Common myeloid progenitor, CD34-positive (primary cell): ENCODE results near the gene SELENOT.
"Not testable (repeated sequence)": the region's sequence is repeated elsewhere in the genome, so short reads cannot be mapped to it uniquely, and the experiment has no call there.

Experiments
- CTCF ChIA-PET: fragments of 350-600 bp; sonication (Branson Sonifier 250); formaldehyde crosslinking; loops from one replicate; lab custom pipeline; 2021; ENCODE audit warnings: antibody characterized with exemption; lab: Charles Lee
- POLR2A ChIA-PET: fragments of 350-600 bp; sonication (Branson Sonifier 250); formaldehyde crosslinking; loops from one replicate; lab custom pipeline; 2021; ENCODE audit warnings: antibody characterized with exemption; lab: Charles Lee
- DNase-seq, 3 donors: peaks; one replicate each; pipeline versions ENCODE4 v3.0.0 to v3.0.0-alpha.2; 2013
- H3K27ac ChIP-seq, 2 experiments: 1 replicate in 1 of 2; 2 replicates in 1 of 2; pipeline ENCODE4 v1.7.0; 2013; ENCODE audit warnings: inconsistent platforms in 2 of 2, low read length in 2 of 2, mild to moderate bottlenecking in 2 of 2, low read depth in 1 of 2, moderate library complexity in 1 of 2; ENCODE audit not compliant: severe bottlenecking in 2 of 2, insufficient read depth in 1 of 2, poor library complexity in 1 of 2
- H3K27me3 ChIP-seq, 5 experiments: replicated peaks in 2 of 5; 1 replicate in 3 of 5; 2 replicates in 2 of 5; pipeline versions ENCODE4 v1.6.1 to v1.7.0; 2013; ENCODE audit warnings: low read length in 4 of 5, mild to moderate bottlenecking in 2 of 5, moderate library complexity in 2 of 5, inconsistent platforms in 1 of 5; ENCODE audit not compliant: insufficient read depth in 5 of 5, control insufficient read depth in 4 of 5
- H3K36me3 ChIP-seq, 4 experiments: 1 replicate in 2 of 4; 2 replicates in 2 of 4; pipeline versions ENCODE4 v1.6.1 to v1.7.0; 2013; ENCODE audit warnings: low read length in 3 of 4, control low read depth in 1 of 4, mild to moderate bottlenecking in 1 of 4; ENCODE audit not compliant: control insufficient read depth in 4 of 4, insufficient read depth in 4 of 4
- H3K4me1 ChIP-seq, 4 experiments: 1 replicate in 3 of 4; 2 replicates in 1 of 4; pipeline versions ENCODE4 v1.6.1 to v1.7.1; 2013; ENCODE audit warnings: low read length in 3 of 4, mild to moderate bottlenecking in 3 of 4, control low read depth in 1 of 4, inconsistent platforms in 1 of 4, moderate library complexity in 1 of 4; ENCODE audit not compliant: control insufficient read depth in 4 of 4, insufficient read depth in 4 of 4; ENCODE audit errors: control extremely low read depth in 1 of 4
- H3K4me3 ChIP-seq, 7 experiments: 1 replicate in 4 of 7; 2 replicates in 3 of 7; pipeline versions ENCODE4 v1.5.1 to v1.7.0; 2013; ENCODE audit warnings: mild to moderate bottlenecking in 7 of 7, low read length in 6 of 7, moderate library complexity in 6 of 7, inconsistent platforms in 2 of 7, low read depth in 2 of 7, control low read depth in 1 of 7; ENCODE audit not compliant: insufficient read depth in 4 of 7, control insufficient read depth in 1 of 7; ENCODE audit errors: extremely low read depth in 1 of 7
- H3K9me3 ChIP-seq, 5 experiments: 1 replicate in 4 of 5; 2 replicates in 1 of 5; pipeline versions ENCODE4 v1.6.1 to v1.7.1; 2013; ENCODE audit warnings: low read length in 4 of 5, mild to moderate bottlenecking in 2 of 5, inconsistent platforms in 1 of 5, low read depth in 1 of 5, moderate library complexity in 1 of 5; ENCODE audit not compliant: control insufficient read depth in 4 of 5, insufficient read depth in 2 of 5; ENCODE audit errors: control extremely low read depth in 1 of 5
- WGBS: methylation state at CpG from one replicate; pipeline ENCODE4 v1.1.5; 2013; ENCODE audit not compliant: insufficient coverage; 5-methylcytosine and 5-hydroxymethylcytosine counted together

Gene SELENOT

GRCh38 chr3:150597646-150598045 is 5.5 kb upstream of the SELENOT start:
- POLR2A ChIA-PET: no interaction called here
- CTCF ChIA-PET: interaction anchor here (0.7 kb wide), 1 partner anchor 106 kb away, joined by 3 read pairs; the partner anchor contains the start of gene ERICH6
- 100% methylated on average over 2 of the region's 4 CpGs for WGBS

GRCh38 chr3:150599611-150600297 is 3.4 kb upstream of the SELENOT start:
- H3K4me1 ChIP-seq: peaks cover 3 to 28% (median 16%) of the 10 kb centered on the region in 4 experiments
- no peaks in the 10 kb centered on the region for H3K27me3 ChIP-seq
- ChIA-PET POLR2A (no interaction called here), CTCF (no interaction called here)
- no peaks in the 10 kb centered on the region for H3K36me3 ChIP-seq
- no peak overlapping the region for H3K27ac ChIP-seq
- H3K9me3 ChIP-seq: no peaks in the 10 kb centered on the region
- peak in 2 of 3 donors; percentile 78 to 79 for DNase-seq
- WGBS: 20% methylated on average over 1 of the region's 4 CpGs
- H3K4me3 ChIP-seq: no peak overlapping the region

More at GRCh38 chr3:150597646-150598045, 5.5 kb upstream of the SELENOT start:
- Histone ChIP-seq H3K36me3 (peaks cover 0 to 1% (median 0%) of the 10 kb centered on the region in 4 experiments), H3K9me3 (no peaks in the 10 kb centered on the region), H3K4me3 (no peak overlapping the region), H3K4me1 (peaks cover 0 to 19% (median 6%) of the 10 kb centered on the region in 4 experiments), H3K27ac (no peak overlapping the region), H3K27me3 (no peaks in the 10 kb centered on the region)
- no peak for DNase-seq

- WGBS: 96% methylated on average over 10 of the region's 13 CpGs
- H3K4me3 ChIP-seq, CTCF ChIA-PET, H3K9me3 ChIP-seq, DNase-seq, H3K27ac ChIP-seq, H3K27me3 ChIP-seq, POLR2A ChIA-PET, H3K36me3 ChIP-seq: not testable (repeated sequence)
- peaks cover 4 to 39% (median 21%) of the 10 kb centered on the region in 4 experiments for H3K4me1 ChIP-seq
Observed at GRCh38 chr3:150600647-150601530, 2.2 kb upstream of the SELENOT start.

- Histone ChIP-seq H3K4me1 (peaks cover 5 to 53% (median 28%) of the 10 kb centered on the region in 4 experiments), H3K36me3 (peaks cover under 1 to 4% (median 2%) of the 10 kb centered on the region in 4 experiments), H3K27me3 (no peaks in the 10 kb centered on the region), H3K4me3 (peak overlapping the region in 6 of 7 experiments; percentile 76 to 99 (median 88)), H3K27ac (peak overlapping the region; percentile 94 to 95), H3K9me3 (no peaks in the 10 kb centered on the region)
- CTCF ChIA-PET: interaction anchor here (0.9 to 1.9 kb wide), 5 partner anchors 9 to 161 kb away, joined by 3 to 9 read pairs (median 5); partner anchors contain the start of genes SERP1 and SIAH2
- no peak for DNase-seq
- POLR2A ChIA-PET: interaction anchor here (0.6 to 1.0 kb wide), 2 partner anchors 56 to 992 kb away, joined by 3 to 4 read pairs; partner anchors contain the start of genes EIF2A and SERP1
- 0% methylated on average over 2 of the region's 6 CpGs for WGBS
Observed at GRCh38 chr3:150602426-150603152, 532 bp upstream of the SELENOT start.

- POLR2A ChIA-PET: interaction anchor here (0.6 kb wide), 1 partner anchor 20 kb away, joined by 4 read pairs; no protein-coding TSS in a partner anchor
Observed at GRCh38 chr3:150603980-150604319, 829 bp downstream of the SELENOT start.

GRCh38 chr3:150605998-150606641 is 3.0 kb downstream of the SELENOT start:
- CTCF ChIA-PET: interaction anchor here (0.7 to 1.6 kb wide), 3 partner anchors 8 to 17 kb away, joined by 4 to 5 read pairs (median 4); no protein-coding TSS in a partner anchor

More at GRCh38 chr3:150603980-150604319, 829 bp downstream of the SELENOT start:
- CTCF ChIA-PET: interaction anchor here (1.9 kb wide), 1 partner anchor 10 kb away, joined by 6 read pairs; no protein-coding TSS in a partner anchor
- WGBS: 0% methylated on average over 6 of the region's 11 CpGs
- Histone ChIP-seq H3K27ac (peak overlapping the region; percentile 94 to 95), H3K4me3 (peak overlapping the region; percentile 41 to 99 (median 86)), H3K4me1 (peaks cover 5 to 53% (median 28%) of the 10 kb centered on the region in 4 experiments), H3K9me3 (no peaks in the 10 kb centered on the region), H3K27me3 (no peaks in the 10 kb centered on the region), H3K36me3 (peaks cover 2 to 7% (median 3%) of the 10 kb centered on the region in 4 experiments)
- no peak for DNase-seq

More at GRCh38 chr3:150605998-150606641, 3.0 kb downstream of the SELENOT start:
- WGBS: 4% methylated on average over 8 of the region's 9 CpGs
- Histone ChIP-seq H3K9me3 (no peaks in the 10 kb centered on the region), H3K27me3 (no peaks in the 10 kb centered on the region), H3K27ac (peak overlapping the region in 1 of 2 experiments; percentile 95), H3K4me3 (peak overlapping the region in 6 of 7 experiments; percentile 5 to 66 (median 44)), H3K4me1 (peaks cover 5 to 49% (median 32%) of the 10 kb centered on the region in 4 experiments), H3K36me3 (peaks cover 2 to 7% (median 3%) of the 10 kb centered on the region in 4 experiments)
- POLR2A ChIA-PET: interaction anchor here (0.6 to 0.7 kb wide), 2 partner anchors 155 to 529 kb away, joined by 4 to 8 read pairs; no protein-coding TSS in a partner anchor
- DNase-seq: peak; percentile 70 to 80 (median 75)
